HG03558 (cell line): Measurements from ENCODE around the gene MCEMP1.

Source experiments
- ATAC-seq: cut with Tn5 transposase; IDR thresholded peaks from one replicate; pipeline ENCODE4 v1.9.1; 2021; ENCODE audit warnings: moderate number of reproducible peaks; ENCODE audit not compliant: unreplicated experiment; ENCODE audit errors: extremely low read depth

MCEMP1 gene

GRCh38 chr19:7691497-7691896, 14.6 kb downstream of the MCEMP1 start:
- ATAC-seq = no peak

- ATAC-seq = no peak
These were observed 15.7 kb downstream of the MCEMP1 start for GRCh38 chr19:7692417-7693088.

GRCh38 chr19:7694499-7694898, 17.6 kb downstream of the MCEMP1 start:
- ATAC-seq = no peak

GRCh38 chr19:7697721-7698287, 20.9 kb downstream of the MCEMP1 start:
- no peak for ATAC-seq

- no peak for ATAC-seq
These were observed 21.7 kb downstream of the MCEMP1 start for GRCh38 chr19:7698583-7698982.

- no peak for ATAC-seq
These were observed 22.1 kb downstream of the MCEMP1 start for GRCh38 chr19:7699003-7699402.

- no peak for ATAC-seq
These were observed 22.8 kb downstream of the MCEMP1 start for GRCh38 chr19:7699417-7700401.

- no peak for ATAC-seq
These were observed 24.3 kb downstream of the MCEMP1 start for GRCh38 chr19:7701049-7701653.

- ATAC-seq = no peak
These were observed 25.0 kb downstream of the MCEMP1 start, which contains the start of gene FCER2 for GRCh38 chr19:7701654-7702457. TSS of gene FCER2 (minus strand) at chr19:7702131. CDS start at chr19:7699760, 2,371 bp downstream.

GRCh38 chr19:7703332-7703731, 26.4 kb downstream of the MCEMP1 start:
- no peak for ATAC-seq

- no peak for ATAC-seq
These were observed 27.6 kb downstream of the MCEMP1 start for GRCh38 chr19:7704280-7705060.

GRCh38 chr19:7705387-7706187, 28.7 kb downstream of the MCEMP1 start:
- no peak for ATAC-seq

GRCh38 chr19:7706188-7706954, 29.5 kb downstream of the MCEMP1 start:
- no peak for ATAC-seq

GRCh38 chr19:7706955-7707456, 30.1 kb downstream of the MCEMP1 start:
- no peak for ATAC-seq

- no peak for ATAC-seq
These were observed 33.1 kb downstream of the MCEMP1 start for GRCh38 chr19:7709932-7710460.

- ATAC-seq = no peak
These were observed 33.7 kb downstream of the MCEMP1 start for GRCh38 chr19:7710616-7711015.

- ATAC-seq = no peak
These were observed 38.8 kb downstream of the MCEMP1 start for GRCh38 chr19:7715671-7716070.
